Activated T-helper 9 cell treated with anti-CD3 and anti-CD28 coated beads, Interleukin-2, amount 50 U/mL, for 16 hours (primary cell): Measurements from ENCODE around the gene CAB39L.
"Not testable (repeated sequence)": the region's sequence is repeated elsewhere in the genome, so short reads cannot be mapped to it uniquely, and the experiment has no call there.

Experiments
- DNase-seq: peaks from one replicate; pipeline ENCODE4 v3.0.0-alpha.2; 2020; ENCODE audit warnings: low read depth

CAB39L gene

GRCh38 chr13:49308097-49308875 lies 135.6 kb downstream of the CAB39L start:
- DNase-seq: no peak

DNA sequence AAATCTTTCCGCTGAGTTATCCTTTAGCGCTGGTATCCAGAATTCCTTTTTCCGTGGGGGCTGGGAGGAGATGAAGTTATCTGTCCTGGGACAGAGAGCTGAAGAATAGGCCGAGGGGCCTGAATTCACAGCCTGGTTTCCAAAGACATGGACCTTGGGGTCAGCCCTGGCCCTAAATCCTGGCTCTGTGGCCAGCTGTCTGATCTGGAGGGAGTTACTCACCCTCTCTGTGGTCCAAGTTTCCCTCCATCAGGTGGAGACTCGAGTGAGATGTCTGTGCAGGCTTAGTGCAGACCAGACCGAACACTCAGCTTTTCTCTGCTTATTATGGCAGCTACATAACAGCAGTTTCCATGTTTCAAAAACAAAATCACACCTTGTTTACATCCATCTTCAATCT lies 136.5 kb downstream of the CAB39L start:
- DNase-seq: no peak

DNA sequence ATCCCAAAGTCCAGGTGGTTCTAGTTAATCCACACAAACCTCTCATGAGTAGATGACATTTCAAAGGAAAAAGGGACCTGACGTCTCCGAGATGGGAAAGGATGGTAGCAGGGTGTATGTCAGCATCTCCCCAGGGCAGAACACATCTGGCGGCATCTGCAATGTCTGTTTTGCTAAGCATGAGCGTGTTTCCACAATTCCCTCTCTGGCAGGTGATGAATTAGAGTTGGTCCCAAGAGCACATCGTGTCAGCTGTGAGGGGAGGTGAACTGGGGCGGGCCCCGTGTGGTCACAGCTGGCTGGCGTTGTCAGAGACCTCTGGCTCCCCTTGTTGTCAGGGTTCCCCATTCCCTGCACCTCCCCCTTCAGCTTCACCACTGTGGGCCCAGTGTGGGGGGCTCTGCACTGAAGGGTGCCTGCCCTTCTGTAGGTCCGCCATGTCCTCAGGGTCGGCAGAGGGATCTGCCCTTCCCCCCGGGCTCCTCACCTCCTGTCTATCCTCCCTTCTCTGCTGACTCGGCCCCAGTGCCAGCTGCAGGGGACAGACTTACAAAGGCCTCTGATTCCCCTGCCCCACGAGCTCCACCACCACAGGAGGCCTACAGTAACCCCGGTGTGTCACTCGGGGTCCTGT lies 138.0 kb downstream of the CAB39L start:
- no peak for DNase-seq

- no peak for DNase-seq
These were observed 138.8 kb downstream of the CAB39L start for GRCh38 chr13:49304763-49305700.

DNA sequence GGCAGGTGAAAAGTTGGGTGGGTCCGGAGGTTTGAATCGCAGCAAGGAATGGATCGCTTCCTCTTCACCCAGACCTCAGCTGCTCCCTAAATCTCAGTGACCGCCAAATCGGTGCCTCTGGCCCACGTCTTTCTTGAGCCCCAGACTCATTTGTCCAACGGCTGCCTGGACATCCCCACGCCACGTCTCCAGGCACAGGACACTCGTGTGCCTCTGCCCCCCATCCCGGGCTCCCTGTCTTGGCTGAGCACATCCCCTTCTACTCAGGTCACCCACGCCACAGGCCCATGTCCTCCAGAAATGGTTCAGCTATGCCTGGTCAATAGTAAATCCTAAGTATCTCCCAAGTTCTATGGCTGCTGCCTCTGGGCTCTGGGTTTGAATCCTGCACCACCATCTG lies 139.5 kb downstream of the CAB39L start:
- DNase-seq: no peak

GRCh38 chr13:49303533-49304252 lies 140.2 kb downstream of the CAB39L start:
- DNase-seq: no peak

DNA sequence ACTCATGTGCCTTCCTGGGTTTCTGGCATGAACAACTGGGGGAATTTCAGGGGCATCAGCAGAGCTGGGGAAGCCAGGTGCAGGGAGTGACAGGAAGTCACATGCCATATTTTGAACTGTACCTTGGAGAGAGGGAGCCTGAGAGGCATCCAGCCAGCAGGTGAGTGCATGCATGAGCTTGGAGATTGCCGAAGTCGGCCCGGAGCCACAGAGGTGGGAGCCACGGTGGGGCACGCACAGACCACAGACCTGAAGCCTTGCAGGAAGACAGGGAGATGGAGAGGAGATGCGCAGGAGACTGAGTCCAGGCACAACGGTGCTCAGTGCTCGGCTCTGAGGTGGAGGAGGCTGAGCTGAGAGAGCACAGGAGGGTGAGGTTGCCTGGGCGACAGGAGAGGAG lies 141.0 kb downstream of the CAB39L start:
- no peak for DNase-seq

DNA sequence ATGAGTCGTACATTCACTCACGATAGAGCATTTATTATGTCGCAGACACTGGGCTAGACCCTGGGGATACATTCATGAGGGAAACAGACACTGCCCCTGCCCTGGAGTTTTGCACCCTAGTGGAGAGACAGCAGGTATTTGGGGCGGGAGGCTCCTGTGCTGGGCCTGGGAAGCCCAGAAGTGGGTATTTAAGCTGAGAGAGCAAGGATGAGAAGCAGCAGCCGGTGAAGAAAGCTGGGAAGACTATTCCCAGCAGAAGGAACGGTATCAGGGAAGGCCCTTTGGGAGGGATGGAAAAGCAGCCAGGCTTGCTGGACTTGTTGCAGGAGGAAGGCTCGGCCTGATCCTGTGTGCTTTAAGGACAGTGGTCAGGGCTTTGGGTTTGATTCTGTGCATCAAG lies 141.6 kb downstream of the CAB39L start:
- DNase-seq: no peak

GRCh38 chr13:49300739-49301589 lies 142.9 kb downstream of the CAB39L start:
- peak; percentile 50 for DNase-seq

DNA sequence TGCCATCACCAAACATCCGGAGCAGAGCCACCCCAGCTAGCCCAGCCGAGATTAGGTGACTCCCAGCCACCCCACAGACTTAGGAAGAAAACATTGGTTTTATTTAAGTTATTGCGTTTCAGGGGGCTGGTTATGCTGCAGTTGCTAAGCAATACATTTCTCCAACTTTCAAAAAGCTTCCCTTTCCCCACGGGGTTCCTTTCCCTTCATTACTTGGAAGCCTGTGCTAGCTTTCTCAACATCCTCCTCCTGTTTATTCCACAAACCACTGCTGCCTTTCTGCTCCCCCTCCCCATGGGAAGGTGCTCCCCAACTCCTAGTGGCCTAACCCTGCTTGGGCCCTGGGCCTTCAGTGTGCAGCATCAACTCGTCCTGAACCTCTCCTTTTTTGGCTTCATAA lies 143.6 kb downstream of the CAB39L start:
- DNase-seq: no peak

GRCh38 chr13:49298903-49299605 lies 144.8 kb downstream of the CAB39L start:
- DNase-seq: no peak

DNA sequence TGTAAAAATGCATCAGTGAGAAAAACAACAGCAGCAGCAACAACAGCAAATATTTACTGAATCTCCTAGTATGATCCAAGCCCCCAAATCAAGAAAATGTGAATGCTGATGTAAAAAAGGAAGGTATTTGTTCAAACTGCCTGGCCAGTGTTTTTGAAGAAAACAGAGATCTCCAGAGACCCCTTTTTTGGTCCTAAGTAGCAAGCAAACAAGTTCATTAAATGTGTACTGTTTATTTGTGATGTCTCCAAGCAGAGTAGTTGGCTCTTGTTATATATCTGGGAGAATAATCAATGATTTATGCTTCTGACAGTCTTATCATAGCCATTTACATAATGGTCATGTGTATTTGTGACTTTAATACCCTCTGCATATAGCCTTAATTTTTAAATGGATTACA lies 145.4 kb downstream of the CAB39L start:
- no peak for DNase-seq

- no peak for DNase-seq
These were observed 146.5 kb downstream of the CAB39L start for GRCh38 chr13:49297338-49297737.

DNA sequence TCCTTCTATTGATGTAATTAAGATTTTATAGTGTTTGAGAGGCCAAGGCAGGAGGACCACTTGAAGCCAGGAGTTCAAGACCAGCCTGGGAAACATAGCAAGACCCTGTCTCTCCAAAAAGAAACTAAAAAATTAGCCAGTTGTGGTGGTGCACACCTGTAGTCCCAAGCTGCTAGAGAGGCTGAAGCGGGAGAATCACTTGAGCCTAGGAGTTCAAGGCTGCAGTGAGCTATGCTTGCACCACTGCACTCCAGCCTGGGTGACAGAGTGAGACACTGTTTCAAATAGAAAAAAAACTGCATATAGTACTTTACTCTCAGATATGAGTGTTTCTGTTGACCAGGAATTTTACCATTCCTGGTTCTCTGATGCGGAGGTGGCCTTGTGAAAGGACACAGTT lies 147.2 kb downstream of the CAB39L start:
- DNase-seq: no peak

DNA sequence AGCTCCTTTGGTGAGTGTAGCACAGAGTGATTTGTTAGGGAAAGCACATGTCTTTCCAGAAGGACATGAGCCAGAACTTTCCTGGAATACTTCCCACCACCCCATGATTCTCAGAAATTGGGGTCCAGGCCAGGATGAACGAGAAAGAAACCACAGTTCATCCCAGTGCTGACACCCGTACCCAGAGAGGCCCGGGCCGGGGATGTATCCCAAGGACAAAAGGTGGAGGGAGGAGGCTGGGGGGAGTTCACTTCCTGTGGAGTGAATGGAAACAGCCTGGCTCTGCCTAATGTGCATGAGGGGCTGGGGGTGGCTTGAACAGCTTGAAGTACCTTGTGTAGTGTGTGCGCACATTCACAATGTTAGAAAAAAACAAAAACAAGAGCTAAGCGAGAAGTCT lies 148.6 kb downstream of the CAB39L start:
- DNase-seq: no peak

- DNase-seq: not testable (repeated sequence)
These were observed 149.1 kb downstream of the CAB39L start for GRCh38 chr13:49294723-49295122.

GRCh38 chr13:49292742-49293486 lies 150.9 kb downstream of the CAB39L start:
- DNase-seq: no peak

GRCh38 chr13:49288458-49288857 lies 155.4 kb downstream of the CAB39L start:
- no peak for DNase-seq

- DNase-seq: no peak
These were observed 155.9 kb downstream of the CAB39L start for GRCh38 chr13:49287995-49288394.

- no peak for DNase-seq
These were observed 164.0 kb downstream of the CAB39L start for GRCh38 chr13:49279885-49280284.
